ENCODE results near the gene TGFA. TPM values are rescaled to one million over a fixed set of nuclear protein-coding genes. Genes with fewer than 3 reads are reported as not detected.

The TGFA gene
- total and polyA plus RNA-seq, 2 donors (not counting 1 experiment from before 2014, with no cell fraction given) = 0.06 TPM; not detected in 1

- H3K9ac ChIP-seq (ENCODE audit: insufficient read depth, low read length) = no peak overlapping the region
- no peak overlapping the region for H3K27ac ChIP-seq (ENCODE audit: insufficient read depth, low read length)
- H3K9me3 ChIP-seq (ENCODE audit: control insufficient read depth, insufficient read depth, low read depth, low read length) = no peaks in the 10 kb centered on the region
- TF ChIP-seq CTCF (conservative IDR thresholded peaks at IDR 0.05 in 1 of 2, IDR thresholded peaks at IDR 0.05 in 1 of 2; ENCODE audit: low read depth in 1 of 2, low read length in 2 of 2) (no peak), EZH2 (IDR thresholded peaks at IDR 0.05; ENCODE audit: low read length, missing control alignments) (no peak)
- H3K79me2 ChIP-seq (ENCODE audit: control insufficient read depth, insufficient read depth, low read length) = no peaks in the 10 kb centered on the region
- H2AFZ ChIP-seq (ENCODE audit: low read length) = no peak overlapping the region
- H3K4me2 ChIP-seq (ENCODE audit: extremely low read depth, insufficient read depth, low read length) = no peak overlapping the region
- H3K27me3 ChIP-seq (ENCODE audit: control insufficient read depth, insufficient read depth, low read length) = peaks cover 2% of the 10 kb centered on the region
- no peaks in the 10 kb centered on the region for H4K20me1 ChIP-seq (ENCODE audit: control insufficient read depth, extremely low read depth, insufficient read depth, low read length)
- H3K4me1 ChIP-seq (ENCODE audit: control insufficient read depth, extremely low read depth, insufficient read depth, low read length) = no peaks in the 10 kb centered on the region
- H3K36me3 ChIP-seq (ENCODE audit: control insufficient read depth, insufficient read depth, low read length) = no peaks in the 10 kb centered on the region
- no peak for DNase-seq (ENCODE audit: low read depth in 2 of 2)
- H3K4me3 ChIP-seq (replicated peaks in 1 of 4; ENCODE audit: control extremely low read depth in 1 of 4, insufficient read depth in 1 of 4, low read depth in 3 of 4, low read length in 4 of 4) = no peak overlapping the region
Measured at GRCh38 chr2:70494293-70494886, 59.2 kb downstream of the TGFA start.

- TF ChIP-seq CTCF (conservative IDR thresholded peaks at IDR 0.05 in 1 of 2, IDR thresholded peaks at IDR 0.05 in 1 of 2; ENCODE audit: low read depth in 1 of 2, low read length in 2 of 2) = no peak
- TF ChIP-seq EZH2 (IDR thresholded peaks at IDR 0.05; ENCODE audit: low read length, missing control alignments) = no peak
- no peak for DNase-seq (ENCODE audit: low read depth in 2 of 2)
- H3K4me2 ChIP-seq (ENCODE audit: extremely low read depth, insufficient read depth, low read length) = no peak overlapping the region
- no peaks in the 10 kb centered on the region for H3K79me2 ChIP-seq (ENCODE audit: control insufficient read depth, insufficient read depth, low read length)
- no peaks in the 10 kb centered on the region for H3K4me1 ChIP-seq (ENCODE audit: control insufficient read depth, extremely low read depth, insufficient read depth, low read length)
- H2AFZ ChIP-seq (ENCODE audit: low read length) = no peak overlapping the region
- no peaks in the 10 kb centered on the region for H4K20me1 ChIP-seq (ENCODE audit: control insufficient read depth, extremely low read depth, insufficient read depth, low read length)
- H3K4me3 ChIP-seq (replicated peaks in 1 of 4; ENCODE audit: control extremely low read depth in 1 of 4, insufficient read depth in 1 of 4, low read depth in 3 of 4, low read length in 4 of 4) = no peak overlapping the region
- peaks cover 3% of the 10 kb centered on the region for H3K27me3 ChIP-seq (ENCODE audit: control insufficient read depth, insufficient read depth, low read length)
- no peaks in the 10 kb centered on the region for H3K9me3 ChIP-seq (ENCODE audit: control insufficient read depth, insufficient read depth, low read depth, low read length)
- H3K36me3 ChIP-seq (ENCODE audit: control insufficient read depth, insufficient read depth, low read length) = no peaks in the 10 kb centered on the region
- H3K9ac ChIP-seq (ENCODE audit: insufficient read depth, low read length) = no peak overlapping the region
- H3K27ac ChIP-seq (ENCODE audit: insufficient read depth, low read length) = no peak overlapping the region
Measured at GRCh38 chr2:70490381-70490780, 63.2 kb downstream of the TGFA start.

GRCh38 chr2:70489165-70489564, 64.5 kb downstream of the TGFA start:
- no peak overlapping the region for H3K4me3 ChIP-seq (replicated peaks in 1 of 4; ENCODE audit: control extremely low read depth in 1 of 4, insufficient read depth in 1 of 4, low read depth in 3 of 4, low read length in 4 of 4)
- H3K79me2 ChIP-seq (ENCODE audit: control insufficient read depth, insufficient read depth, low read length) = no peaks in the 10 kb centered on the region
- no peaks in the 10 kb centered on the region for H3K36me3 ChIP-seq (ENCODE audit: control insufficient read depth, insufficient read depth, low read length)
- no peak overlapping the region for H3K9ac ChIP-seq (ENCODE audit: insufficient read depth, low read length)
- H3K4me2 ChIP-seq (ENCODE audit: extremely low read depth, insufficient read depth, low read length) = no peak overlapping the region
- no peaks in the 10 kb centered on the region for H4K20me1 ChIP-seq (ENCODE audit: control insufficient read depth, extremely low read depth, insufficient read depth, low read length)
- H3K4me1 ChIP-seq (ENCODE audit: control insufficient read depth, extremely low read depth, insufficient read depth, low read length) = no peaks in the 10 kb centered on the region
- H2AFZ ChIP-seq (ENCODE audit: low read length) = no peak overlapping the region
- H3K27me3 ChIP-seq (ENCODE audit: control insufficient read depth, insufficient read depth, low read length) = peaks cover 3% of the 10 kb centered on the region
- no peak overlapping the region for H3K27ac ChIP-seq (ENCODE audit: insufficient read depth, low read length)
- TF ChIP-seq EZH2 (IDR thresholded peaks at IDR 0.05; ENCODE audit: low read length, missing control alignments) (no peak), CTCF (conservative IDR thresholded peaks at IDR 0.05 in 1 of 2, IDR thresholded peaks at IDR 0.05 in 1 of 2; ENCODE audit: low read depth in 1 of 2, low read length in 2 of 2) (no peak)
- H3K9me3 ChIP-seq (ENCODE audit: control insufficient read depth, insufficient read depth, low read depth, low read length) = no peaks in the 10 kb centered on the region
- DNase-seq (ENCODE audit: low read depth in 2 of 2) = no peak

Data from fibroblast of lung (primary cell).